BLaER1 (cell line): ENCODE results near the gene CRABP2.

Experiments used
- H3K27ac ChIP-seq: shearing (Covaris generic); formaldehyde crosslinking; 2 replicates; pipeline ENCODE4 v1.8.1; 2022
- H3K27me3 ChIP-seq: shearing (Covaris generic); formaldehyde crosslinking; 2 replicates; pipeline ENCODE4 v1.8.1; 2022
- H3K36me3 ChIP-seq: shearing (Covaris generic); formaldehyde crosslinking; 2 replicates; pipeline ENCODE4 v1.8.1; 2022
- H3K4me1 ChIP-seq: shearing (Covaris generic); formaldehyde crosslinking; 2 replicates; pipeline ENCODE4 v1.8.1; 2022
- H3K4me2 ChIP-seq: shearing (Covaris generic); formaldehyde crosslinking; 2 replicates; pipeline ENCODE4 v1.8.1; 2022
- H3K4me3 ChIP-seq: shearing (Covaris generic); formaldehyde crosslinking; 2 replicates; pipeline ENCODE4 v1.8.1; 2022
- H3K9ac ChIP-seq: shearing (Covaris generic); formaldehyde crosslinking; 2 replicates; pipeline ENCODE4 v1.8.1; 2022
- H3K9me3 ChIP-seq: shearing (Covaris generic); formaldehyde crosslinking; 2 replicates; pipeline ENCODE4 v1.8.1; 2022
- H4K20me1 ChIP-seq: shearing (Covaris generic); formaldehyde crosslinking; 2 replicates; pipeline ENCODE4 v1.8.1; 2022
- Cebpa-rat ChIP-seq: shearing (Covaris generic); IDR thresholded peaks from 2 replicates; pipeline ENCODE4 v1.8.1; 2022

The CRABP2 gene

GRCh38 chr1:156665539-156665938, 39.8 kb downstream of the CRABP2 start:
- H3K27ac ChIP-seq = peak overlapping the region; percentile 64
- H3K9ac ChIP-seq = peak overlapping the region; percentile 48; the same call in 1 of the 2 replicates
- no peaks in the 10 kb centered on the region for H3K27me3 ChIP-seq
- H3K4me1 ChIP-seq = peaks cover 100% of the 10 kb centered on the region
- H3K4me3 ChIP-seq = no peak overlapping the region
- H4K20me1 ChIP-seq = no peaks in the 10 kb centered on the region
- no peaks in the 10 kb centered on the region for H3K9me3 ChIP-seq
- H3K4me2 ChIP-seq = peak overlapping the region; percentile 91
- TF ChIP-seq Cebpa-rat = no peak
- H3K36me3 ChIP-seq = no peaks in the 10 kb centered on the region

- Histone ChIP-seq H3K4me1 (peaks cover 100% of the 10 kb centered on the region), H3K27me3 (no peaks in the 10 kb centered on the region), H3K9me3 (no peaks in the 10 kb centered on the region), H4K20me1 (no peaks in the 10 kb centered on the region), H3K27ac (peak overlapping the region; percentile 71), H3K4me2 (peak overlapping the region; percentile 91), H3K4me3 (peak overlapping the region; percentile 43), H3K36me3 (no peaks in the 10 kb centered on the region), H3K9ac (peak overlapping the region; percentile 66)
- no peak for TF ChIP-seq Cebpa-rat
Observed at GRCh38 chr1:156664767-156665411, 40.5 kb downstream of the CRABP2 start.

- Histone ChIP-seq H3K4me3 (peak overlapping the region; percentile 43), H4K20me1 (no peaks in the 10 kb centered on the region), H3K4me1 (peaks cover 100% of the 10 kb centered on the region), H3K36me3 (no peaks in the 10 kb centered on the region), H3K27me3 (peaks cover under 1% of the 10 kb centered on the region; the same call in 1 of the 2 replicates), H3K9ac (peak overlapping the region; percentile 66), H3K27ac (peak overlapping the region; percentile 71), H3K9me3 (no peaks in the 10 kb centered on the region), H3K4me2 (peak overlapping the region; percentile 91)
- no peak for TF ChIP-seq Cebpa-rat
Observed at GRCh38 chr1:156664046-156664766, 41.2 kb downstream of the CRABP2 start.

GRCh38 chr1:156663178-156663577, 42.2 kb downstream of the CRABP2 start:
- Histone ChIP-seq H3K36me3 (no peaks in the 10 kb centered on the region), H3K27ac (peak overlapping the region; percentile 71), H3K4me3 (peak overlapping the region; percentile 24; the same call in 1 of the 2 replicates), H4K20me1 (no peaks in the 10 kb centered on the region), H3K4me2 (peak overlapping the region; percentile 91), H3K4me1 (peaks cover 95% of the 10 kb centered on the region), H3K9ac (peak overlapping the region; percentile 66; the same call in 1 of the 2 replicates), H3K9me3 (no peaks in the 10 kb centered on the region), H3K27me3 (peaks cover 11% of the 10 kb centered on the region)
- no peak for TF ChIP-seq Cebpa-rat

GRCh38 chr1:156662800-156663055, 42.7 kb downstream of the CRABP2 start:
- Histone ChIP-seq H3K27ac (peak overlapping the region; percentile 71), H3K4me2 (peak overlapping the region; percentile 91), H4K20me1 (no peaks in the 10 kb centered on the region), H3K27me3 (peaks cover 16% of the 10 kb centered on the region), H3K4me3 (0 out of 2 replicates have a peak overlapping the region, but pooled peaks have one; percentile 24), H3K4me1 (peaks cover 94% of the 10 kb centered on the region), H3K9ac (peak overlapping the region; percentile 27; the same call in 1 of the 2 replicates), H3K36me3 (no peaks in the 10 kb centered on the region), H3K9me3 (no peaks in the 10 kb centered on the region)
- no peak for TF ChIP-seq Cebpa-rat

- H3K27me3 ChIP-seq = peaks cover 21% of the 10 kb centered on the region
- peak overlapping the region; percentile 91 for H3K4me2 ChIP-seq
- H4K20me1 ChIP-seq = peaks cover 1% of the 10 kb centered on the region
- no peaks in the 10 kb centered on the region for H3K36me3 ChIP-seq
- peak overlapping the region; percentile 27; the same call in 1 of the 2 replicates for H3K9ac ChIP-seq
- no peak for TF ChIP-seq Cebpa-rat
- H3K27ac ChIP-seq = peak overlapping the region; percentile 71
- no peak overlapping the region for H3K4me3 ChIP-seq
- H3K9me3 ChIP-seq = no peaks in the 10 kb centered on the region
- peaks cover 94% of the 10 kb centered on the region for H3K4me1 ChIP-seq
Observed at GRCh38 chr1:156662005-156662799, 43.2 kb downstream of the CRABP2 start.

- TF ChIP-seq Cebpa-rat = no peak
- Histone ChIP-seq H4K20me1 (peaks cover 16% of the 10 kb centered on the region), H3K9ac (no peak overlapping the region; the same call in 1 of the 2 replicates), H3K4me1 (peaks cover 86% of the 10 kb centered on the region), H3K36me3 (no peaks in the 10 kb centered on the region), H3K27ac (peak overlapping the region; percentile 71), H3K4me3 (no peak overlapping the region), H3K9me3 (no peaks in the 10 kb centered on the region), H3K27me3 (peaks cover 36% of the 10 kb centered on the region), H3K4me2 (peak overlapping the region; percentile 91)
Observed at GRCh38 chr1:156660752-156661112, 44.7 kb downstream of the CRABP2 start.

- peaks cover 80% of the 10 kb centered on the region for H3K4me1 ChIP-seq
- H3K27ac ChIP-seq = peak overlapping the region; percentile 71
- H3K27me3 ChIP-seq = peaks cover 41% of the 10 kb centered on the region
- peak overlapping the region; percentile 91 for H3K4me2 ChIP-seq
- no peaks in the 10 kb centered on the region for H3K9me3 ChIP-seq
- H3K9ac ChIP-seq = no peak overlapping the region; the same call in 1 of the 2 replicates
- TF ChIP-seq Cebpa-rat = no peak
- no peak overlapping the region for H3K4me3 ChIP-seq
- H3K36me3 ChIP-seq = no peaks in the 10 kb centered on the region
- peaks cover 21% of the 10 kb centered on the region for H4K20me1 ChIP-seq
Observed at GRCh38 chr1:156659988-156660751, 45.2 kb downstream of the CRABP2 start.

- Histone ChIP-seq H3K36me3 (no peaks in the 10 kb centered on the region), H3K27me3 (peaks cover 47% of the 10 kb centered on the region), H3K4me3 (no peak overlapping the region), H4K20me1 (peaks cover 27% of the 10 kb centered on the region), H3K4me2 (peak overlapping the region; percentile 91), H3K9ac (no peak overlapping the region), H3K4me1 (peaks cover 75% of the 10 kb centered on the region), H3K27ac (no peak overlapping the region), H3K9me3 (no peaks in the 10 kb centered on the region)
- no peak for TF ChIP-seq Cebpa-rat
Observed at GRCh38 chr1:156659661-156659987, 45.8 kb downstream of the CRABP2 start.
